HG03280 (cell line): ENCODE data around the gene KLHDC9.
"Not testable (repeated sequence)": the region's sequence is repeated elsewhere in the genome, so short reads cannot be mapped to it uniquely, and the experiment has no call there.

Experiments
- ATAC-seq: cut with Tn5 transposase; IDR thresholded peaks from one replicate; pipeline ENCODE4 v1.9.1; 2021; ENCODE audit warnings: mild to moderate bottlenecking, moderate library complexity; ENCODE audit not compliant: unreplicated experiment

KLHDC9 gene, protein sequence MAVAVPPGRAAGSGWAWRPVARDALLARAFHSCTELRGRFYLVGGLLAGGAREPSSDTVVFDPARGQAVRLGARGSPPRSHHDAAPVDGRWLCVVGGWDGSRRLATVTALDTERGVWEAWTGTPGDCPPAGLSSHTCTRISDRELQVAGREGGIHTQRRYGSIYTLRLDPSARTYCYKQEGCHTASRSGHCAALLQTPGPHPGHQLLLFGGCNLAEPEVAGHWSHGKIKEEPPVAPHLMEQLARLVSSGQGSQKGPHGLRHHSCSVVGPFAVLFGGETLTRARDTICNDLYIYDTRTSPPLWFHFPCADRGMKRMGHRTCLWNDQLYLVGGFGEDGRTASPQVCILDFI

DNA sequence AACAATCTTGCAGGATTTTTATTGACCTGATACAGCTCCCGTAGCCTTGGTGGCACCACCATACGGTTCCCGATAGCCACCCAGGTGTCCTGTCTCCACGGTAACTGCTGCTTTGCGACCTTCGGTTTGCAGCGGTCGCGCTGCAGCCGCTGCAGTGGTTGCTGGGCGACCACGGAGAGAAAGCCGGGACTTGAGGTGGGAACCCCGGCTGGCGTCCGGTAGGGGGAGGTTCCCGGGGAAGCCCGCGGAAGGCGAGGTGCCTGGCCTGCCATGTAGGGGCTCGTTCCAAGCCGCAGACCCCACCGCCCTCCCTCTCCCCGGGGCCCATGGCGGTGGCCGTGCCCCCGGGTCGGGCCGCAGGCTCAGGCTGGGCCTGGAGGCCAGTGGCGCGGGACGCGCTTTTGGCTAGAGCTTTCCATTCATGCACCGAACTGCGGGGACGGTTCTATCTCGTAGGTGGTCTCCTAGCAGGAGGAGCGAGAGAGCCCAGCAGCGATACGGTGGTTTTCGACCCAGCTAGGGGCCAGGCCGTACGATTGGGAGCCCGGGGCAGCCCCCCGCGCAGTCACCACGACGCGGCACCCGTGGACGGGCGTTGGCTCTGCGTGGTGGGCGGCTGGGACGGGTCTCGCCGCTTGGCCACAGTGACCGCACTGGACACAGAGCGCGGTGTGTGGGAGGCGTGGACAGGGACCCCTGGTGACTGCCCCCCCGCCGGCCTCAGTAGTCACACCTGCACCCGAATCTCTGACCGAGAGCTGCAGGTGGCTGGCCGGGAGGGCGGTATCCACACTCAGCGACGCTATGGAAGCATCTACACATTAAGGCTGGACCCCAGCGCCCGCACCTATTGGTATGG lies at the start of gene KLHDC9:
Gene KLHDC9 (plus strand): TSS at position 152 of the 859 bp plus-strand sequence. CDS start 175 bp downstream, at position 327.
- ATAC-seq = peak; percentile 77

DNA sequence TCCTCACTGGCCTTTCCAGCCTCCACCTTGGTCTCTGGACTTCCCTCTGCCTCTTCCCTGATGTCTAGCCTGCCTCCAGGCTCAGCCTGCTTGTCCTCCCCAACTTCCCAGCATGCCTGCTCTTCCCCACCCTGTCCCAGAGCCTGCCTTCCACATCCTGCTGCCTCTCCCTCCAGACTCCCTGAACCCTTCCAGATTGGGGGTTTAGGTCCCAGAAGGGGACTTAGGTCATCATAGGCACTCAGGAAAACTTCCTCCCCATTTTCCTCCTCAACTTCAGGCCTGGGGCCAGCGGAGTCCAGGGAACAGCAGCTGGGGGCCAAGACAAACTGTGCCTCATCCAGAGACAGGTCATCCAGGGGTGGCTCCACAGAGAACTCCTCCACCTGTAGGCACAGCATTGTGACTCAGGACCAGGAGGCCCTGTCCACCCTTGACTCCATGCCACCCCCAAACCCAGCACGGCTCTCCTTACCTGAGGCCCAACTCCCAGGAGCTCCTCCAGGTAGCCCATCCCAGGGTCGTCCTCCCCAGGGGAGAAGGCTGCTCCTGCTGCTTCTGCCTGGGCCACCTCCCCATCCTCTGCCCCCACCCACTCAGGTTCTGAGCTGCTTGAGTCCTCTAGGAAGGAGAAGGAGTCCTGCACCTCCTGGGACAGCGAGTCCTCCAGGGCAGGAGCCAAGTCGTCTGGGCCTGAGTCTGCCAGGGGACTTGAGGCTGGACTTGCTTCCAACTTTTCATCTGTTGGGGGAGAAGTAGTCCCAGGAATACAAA lies 49.0 kb upstream of the KLHDC9 start:
- ATAC-seq = no peak

DNA sequence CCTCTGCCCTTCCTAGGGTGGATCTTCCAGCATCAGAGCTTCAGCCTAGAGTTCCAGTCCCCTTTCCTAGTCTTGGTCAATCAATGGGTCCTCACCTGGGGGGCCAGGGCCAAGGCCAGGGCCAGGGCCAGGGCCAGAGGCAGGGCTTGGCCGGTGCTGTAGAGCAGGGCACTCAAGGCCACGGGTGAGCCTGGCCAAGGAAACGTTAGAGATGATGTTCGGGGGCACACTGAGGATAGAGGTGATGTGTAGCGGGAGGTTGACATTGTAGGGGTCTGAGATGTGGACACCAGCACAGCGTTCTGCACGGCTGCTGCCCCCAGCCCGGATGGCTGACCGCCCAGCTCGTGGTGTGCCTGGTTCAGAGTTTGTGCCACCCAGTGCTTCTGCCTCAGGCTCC lies 46.9 kb upstream of the KLHDC9 start:
- ATAC-seq = no peak

DNA sequence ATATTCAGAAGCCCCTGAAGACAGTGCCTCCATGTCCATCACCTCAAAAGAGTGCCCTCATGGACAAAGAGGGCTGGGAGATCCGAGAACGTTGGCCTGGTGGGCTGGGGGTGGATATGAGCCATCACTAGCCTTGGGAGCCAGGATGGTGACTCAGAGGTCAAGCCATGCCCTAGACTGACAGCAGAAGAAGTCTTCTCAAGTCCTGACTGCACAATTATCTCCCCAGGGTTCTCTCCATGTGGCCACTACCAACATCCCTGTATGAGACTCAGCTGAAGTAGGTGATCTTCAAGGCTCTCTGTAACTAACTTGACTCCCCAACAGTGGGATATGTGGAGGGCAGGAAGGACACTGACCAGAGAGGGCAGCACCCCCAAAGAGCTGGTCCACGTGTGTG lies 45.3 kb upstream of the KLHDC9 start:
- ATAC-seq = no peak

DNA sequence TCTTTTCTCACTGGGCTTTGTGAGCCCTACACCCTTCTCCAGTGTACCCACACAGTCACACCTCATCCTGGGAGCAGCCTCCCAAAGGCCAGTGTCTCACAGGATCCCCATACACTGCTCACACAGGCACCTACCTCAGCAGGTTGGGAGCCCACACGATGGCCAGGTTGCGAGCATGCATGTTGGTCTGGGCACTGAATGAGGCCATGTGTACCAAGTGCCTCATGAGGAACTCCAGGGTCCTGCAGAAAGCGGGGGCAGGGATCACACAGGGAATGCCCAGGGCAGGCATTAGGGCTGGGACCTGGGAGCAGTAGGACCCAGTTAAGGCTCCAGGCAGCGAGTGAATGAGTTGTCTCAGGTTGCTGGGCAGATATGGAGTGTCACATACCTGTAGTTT lies 43.9 kb upstream of the KLHDC9 start:
- ATAC-seq = no peak

DNA sequence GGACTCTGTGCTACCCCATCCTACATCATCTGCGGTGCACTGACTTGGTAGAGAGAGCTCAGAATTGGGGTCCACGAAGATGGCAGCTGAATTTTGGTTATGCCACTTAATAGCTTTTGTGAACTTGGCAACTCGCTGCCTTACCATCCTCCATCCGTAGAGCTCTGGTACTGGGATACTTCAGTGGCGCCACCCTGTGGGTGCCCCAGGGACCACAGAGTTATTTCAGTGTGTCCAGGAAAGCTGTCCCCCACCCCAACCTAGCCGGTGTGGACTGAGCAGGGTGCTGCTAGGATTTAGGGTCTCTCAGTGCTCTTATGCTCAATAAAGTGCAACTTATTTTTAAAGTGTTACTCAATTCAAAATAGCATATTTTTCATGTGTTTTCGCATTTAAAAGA lies 43.4 kb upstream of the KLHDC9 start:
- ATAC-seq = no peak

DNA sequence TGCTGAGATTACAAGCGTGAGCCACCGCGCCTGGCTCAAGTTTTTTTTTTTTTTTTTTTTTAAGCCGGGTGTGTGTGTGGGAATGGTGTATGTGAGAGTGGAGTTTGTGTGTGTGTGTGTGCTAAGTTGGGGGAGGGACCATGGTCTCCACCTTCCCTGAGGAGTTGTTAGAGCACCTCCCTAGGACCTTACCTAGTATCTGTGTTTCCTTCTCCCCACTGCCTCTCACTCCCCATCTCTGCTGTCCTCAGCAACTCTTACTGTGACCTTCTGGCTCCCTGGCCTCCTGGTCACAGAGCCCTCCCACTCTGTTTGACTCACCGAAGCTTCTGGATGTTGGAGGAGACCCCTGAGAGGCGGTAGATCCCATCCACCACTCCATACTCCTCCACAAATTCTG lies 38.9 kb upstream of the KLHDC9 start:
- no peak for ATAC-seq

DNA sequence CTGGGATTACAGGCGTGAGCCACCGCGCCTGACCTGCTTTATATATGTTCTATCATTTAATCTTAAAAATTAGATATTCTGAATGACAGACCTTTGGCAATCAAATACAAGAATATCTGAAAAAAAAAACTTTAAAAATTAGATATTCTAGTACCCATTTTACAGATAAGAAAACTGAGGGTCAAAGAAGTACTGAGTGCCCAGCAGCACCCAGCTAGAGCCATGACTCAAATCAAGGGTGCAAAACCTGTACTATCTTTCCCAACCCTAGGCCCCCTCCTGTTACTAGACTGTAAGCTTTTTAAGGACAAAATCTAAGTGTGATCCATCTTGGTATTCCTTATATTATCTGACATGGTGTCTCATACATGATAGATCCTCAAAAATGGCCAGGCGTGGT lies 36.7 kb upstream of the KLHDC9 start:
- ATAC-seq = no peak

DNA sequence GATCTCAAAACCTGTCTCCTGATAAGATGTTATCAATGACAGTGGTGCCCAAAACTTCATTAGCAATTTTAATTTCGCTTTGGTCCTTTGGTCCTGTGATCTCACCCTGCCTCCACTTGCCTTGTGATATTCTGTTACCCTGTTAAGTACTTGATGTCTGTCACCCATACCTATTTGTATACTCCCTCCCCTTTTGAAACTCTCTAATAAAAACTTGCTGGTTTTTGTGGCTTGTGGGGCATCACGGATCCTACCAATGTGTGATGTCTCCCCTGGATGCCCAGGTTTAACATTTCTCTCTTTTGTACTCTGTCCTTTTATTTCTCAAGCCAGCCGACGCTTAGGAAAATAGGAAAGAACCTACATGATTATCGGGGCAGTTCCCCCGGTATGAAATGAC lies 34.2 kb upstream of the KLHDC9 start:
- not testable (repeated sequence) for ATAC-seq

DNA sequence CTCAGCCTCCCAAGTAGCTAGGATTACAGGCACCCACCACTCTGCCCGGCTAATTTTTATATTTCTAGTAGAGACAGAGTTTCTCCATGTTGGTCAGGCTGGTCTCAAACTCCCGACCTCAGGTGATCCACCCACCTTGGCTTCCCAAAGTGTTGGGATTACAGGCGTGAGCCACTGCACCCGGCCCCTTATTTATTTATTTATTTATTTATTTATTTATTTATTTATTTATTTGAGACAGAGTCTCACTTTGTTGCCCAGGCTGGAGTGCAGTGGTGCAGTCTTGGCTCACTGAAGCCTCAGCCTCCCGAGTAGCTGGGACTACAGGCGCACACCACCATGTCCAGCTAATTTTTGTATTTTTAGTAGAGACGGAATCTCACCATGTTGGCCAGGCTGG lies 32.5 kb upstream of the KLHDC9 start:
- not testable (repeated sequence) for ATAC-seq

DNA sequence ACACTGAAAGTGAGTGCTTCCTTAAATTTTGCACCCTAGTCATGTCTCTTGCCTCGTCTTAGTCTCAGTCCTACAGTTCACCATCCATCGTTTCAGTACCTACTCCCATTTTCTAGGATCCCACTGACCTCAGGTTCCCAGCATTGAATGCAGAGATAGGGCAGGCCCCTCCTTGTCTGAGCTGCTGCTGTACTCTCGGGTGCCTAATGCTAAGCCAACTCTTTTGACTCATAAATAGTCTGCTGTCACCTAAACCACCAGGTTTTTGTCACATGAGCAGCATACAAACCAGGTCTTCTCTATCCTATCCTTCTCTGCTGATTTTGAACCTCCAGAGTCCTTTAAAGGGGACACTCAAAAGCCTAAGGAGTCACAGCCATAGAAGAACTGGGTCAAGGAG lies 31.5 kb upstream of the KLHDC9 start:
- no peak for ATAC-seq

DNA sequence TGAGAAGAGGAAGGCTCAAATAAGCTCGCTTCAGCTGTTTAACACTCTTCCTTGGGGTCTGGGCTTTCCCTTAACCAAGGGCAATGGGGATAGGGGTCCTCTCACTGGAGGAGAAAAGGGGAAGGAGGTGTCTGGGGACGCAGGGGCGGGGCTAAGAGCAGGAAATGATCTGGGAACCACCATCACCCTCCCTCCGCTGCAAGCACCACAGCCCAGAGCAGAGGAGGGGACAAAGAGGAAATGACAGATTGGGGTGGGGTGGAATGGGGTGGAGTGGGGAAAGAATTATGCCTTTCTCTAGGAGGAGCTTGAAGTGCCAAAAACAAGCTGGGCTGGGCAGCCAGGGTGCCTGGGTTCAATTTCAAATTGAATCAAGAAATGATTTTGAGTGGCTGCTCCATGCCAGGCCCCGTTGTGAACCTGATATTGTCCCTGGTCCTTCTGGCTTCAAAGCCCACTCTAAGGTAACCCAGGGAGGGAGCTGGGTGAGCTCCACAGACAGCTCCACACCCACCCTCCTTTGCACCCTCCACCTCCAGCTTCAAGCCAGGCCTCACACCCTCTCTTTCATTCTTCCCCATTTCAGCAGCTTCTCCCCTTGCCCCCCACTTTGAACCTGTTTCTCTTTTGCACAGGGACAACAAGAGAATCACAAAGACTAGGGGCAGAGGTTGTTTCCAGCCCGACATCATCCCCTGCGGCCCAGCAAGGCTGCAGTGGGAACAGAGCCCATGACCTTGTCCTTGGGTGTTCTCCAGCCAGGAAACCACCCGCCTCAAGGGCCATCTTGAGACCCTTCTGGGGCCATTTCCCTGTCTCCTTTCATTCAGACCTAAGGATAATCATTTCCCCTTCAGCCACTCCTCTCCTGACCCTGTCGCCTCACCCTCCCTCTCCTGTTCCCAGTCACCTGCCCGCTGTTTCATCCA lies 29.6 kb upstream of the KLHDC9 start:
- ATAC-seq = peak; percentile 45

DNA sequence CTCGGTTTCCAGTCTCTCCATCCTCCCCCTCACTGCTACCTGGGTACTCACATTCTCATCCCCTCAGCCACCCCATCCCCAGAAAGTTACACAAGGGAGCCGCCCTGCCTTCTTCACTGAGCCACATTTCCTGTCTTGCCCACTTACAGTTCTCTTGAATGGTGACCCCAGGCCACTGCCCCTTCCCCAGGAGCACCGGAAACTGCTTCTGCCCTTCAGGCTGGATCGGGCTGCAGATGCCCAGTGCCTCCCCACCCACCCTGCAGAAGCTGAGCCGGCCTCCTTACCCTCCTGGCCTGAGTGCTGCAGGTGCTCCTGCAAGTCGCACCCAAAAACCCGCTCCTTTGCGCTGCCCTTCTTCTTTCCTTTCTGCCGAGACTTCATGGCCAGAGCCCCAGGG lies 28.9 kb upstream of the KLHDC9 start:
- ATAC-seq = no peak

DNA sequence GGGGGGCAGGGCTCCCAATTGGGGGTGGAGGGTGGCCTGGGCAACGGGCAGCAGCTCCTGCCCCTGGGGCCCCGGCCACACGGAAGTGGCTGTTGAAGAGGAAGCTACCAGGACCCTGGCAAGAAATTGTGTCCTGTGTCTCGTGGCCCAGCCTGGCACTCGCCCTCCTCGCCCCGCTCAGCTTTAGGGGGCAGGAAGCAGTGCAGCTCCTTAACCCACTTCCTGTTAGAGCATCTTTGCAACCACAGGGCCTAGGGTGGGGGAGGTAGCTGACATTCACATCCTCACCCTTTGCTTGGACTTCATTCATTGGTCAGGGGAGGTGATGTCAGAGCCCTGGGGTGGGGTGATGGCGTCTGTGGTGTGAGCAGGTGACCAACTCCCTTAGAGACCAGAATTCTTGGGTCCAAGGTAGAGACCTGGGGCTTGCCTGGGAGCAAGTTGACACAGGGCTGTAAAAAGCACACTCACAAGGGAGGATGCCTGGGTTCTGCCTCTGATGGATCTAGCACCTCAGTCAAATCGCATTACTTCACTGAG lies 28.4 kb upstream of the KLHDC9 start, which contains the start of gene ARHGAP30:
Gene ARHGAP30 (minus strand): TSS at position 161 of the 540 bp plus-strand sequence. CDS start 267 bp downstream, outside the sequence.
- ATAC-seq = peak; percentile 91

DNA sequence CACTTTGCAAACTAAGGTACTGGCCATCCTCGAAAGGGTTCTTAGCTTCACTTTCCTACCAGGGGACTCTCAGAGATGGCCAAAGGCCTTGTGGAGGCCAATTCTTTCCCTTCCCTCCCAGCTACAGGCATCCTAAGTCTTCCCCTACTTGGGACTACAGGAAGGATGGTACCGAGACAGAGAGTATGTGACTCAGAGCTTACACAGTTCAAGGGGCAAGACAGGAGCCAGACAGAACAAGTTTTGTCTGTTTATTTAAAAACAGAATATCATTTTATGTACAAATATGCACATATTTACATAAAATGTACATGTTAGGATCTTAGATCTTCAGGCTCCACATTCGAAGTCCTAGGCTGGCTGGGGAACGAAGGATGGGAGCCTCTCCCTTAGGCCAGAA lies 27.4 kb upstream of the KLHDC9 start:
- ATAC-seq = no peak

DNA sequence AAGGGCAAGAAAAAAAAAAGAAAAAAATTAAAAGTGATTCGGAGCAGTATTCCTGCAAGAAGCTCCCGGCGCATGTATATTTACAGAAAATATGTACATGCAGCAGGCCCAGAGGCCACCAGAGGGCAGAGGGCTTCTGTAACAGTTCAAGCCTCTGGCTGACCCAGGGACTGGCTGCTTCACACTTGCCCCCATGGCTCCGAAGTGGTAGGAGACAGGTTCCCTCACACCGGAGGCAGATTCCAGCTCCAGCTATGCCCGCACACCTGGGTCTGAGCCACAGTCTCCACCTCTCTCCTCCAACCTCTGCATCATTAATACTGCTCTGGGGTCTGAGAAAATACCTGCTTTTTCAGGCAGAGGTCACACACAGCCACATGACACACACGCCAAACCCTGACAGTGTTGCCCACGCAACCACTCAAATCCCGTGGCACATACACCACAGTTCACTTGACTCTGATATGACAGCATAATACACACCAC lies 26.2 kb upstream of the KLHDC9 start:
- no peak for ATAC-seq

DNA sequence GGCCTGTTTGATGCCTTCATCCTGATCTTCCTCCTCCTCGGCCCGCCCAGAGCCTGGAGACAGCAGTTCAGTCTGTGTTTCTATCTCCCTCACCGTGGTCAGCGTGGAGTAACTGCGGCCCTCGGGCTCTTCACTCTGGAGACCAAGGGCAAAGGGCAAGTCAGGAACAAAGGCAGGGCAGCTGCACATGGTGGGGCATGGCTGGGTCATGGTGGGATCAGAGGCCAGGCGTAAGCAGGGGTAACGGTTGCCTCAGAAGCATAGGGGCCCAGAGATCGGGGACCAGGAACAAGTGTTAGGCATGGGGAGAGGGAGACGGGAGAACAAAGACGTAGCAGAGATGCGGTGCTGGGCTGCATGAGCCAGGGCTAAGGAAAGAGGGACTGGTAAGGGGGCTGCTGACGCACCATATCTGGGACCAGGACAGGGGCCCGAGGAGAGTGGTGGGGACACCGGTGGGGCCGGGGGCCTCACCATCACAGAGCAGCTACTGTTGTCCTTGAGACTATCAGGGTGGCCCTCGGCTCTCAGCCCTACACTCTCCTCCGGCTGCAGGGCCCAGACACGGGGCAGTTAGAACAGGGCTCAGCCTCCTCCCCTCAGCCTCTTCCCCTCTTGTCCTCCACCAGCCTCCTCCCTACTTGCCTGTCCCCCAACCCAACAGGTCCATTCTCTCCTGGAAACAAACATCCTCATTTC lies 25.3 kb upstream of the KLHDC9 start:
- ATAC-seq = no peak

DNA sequence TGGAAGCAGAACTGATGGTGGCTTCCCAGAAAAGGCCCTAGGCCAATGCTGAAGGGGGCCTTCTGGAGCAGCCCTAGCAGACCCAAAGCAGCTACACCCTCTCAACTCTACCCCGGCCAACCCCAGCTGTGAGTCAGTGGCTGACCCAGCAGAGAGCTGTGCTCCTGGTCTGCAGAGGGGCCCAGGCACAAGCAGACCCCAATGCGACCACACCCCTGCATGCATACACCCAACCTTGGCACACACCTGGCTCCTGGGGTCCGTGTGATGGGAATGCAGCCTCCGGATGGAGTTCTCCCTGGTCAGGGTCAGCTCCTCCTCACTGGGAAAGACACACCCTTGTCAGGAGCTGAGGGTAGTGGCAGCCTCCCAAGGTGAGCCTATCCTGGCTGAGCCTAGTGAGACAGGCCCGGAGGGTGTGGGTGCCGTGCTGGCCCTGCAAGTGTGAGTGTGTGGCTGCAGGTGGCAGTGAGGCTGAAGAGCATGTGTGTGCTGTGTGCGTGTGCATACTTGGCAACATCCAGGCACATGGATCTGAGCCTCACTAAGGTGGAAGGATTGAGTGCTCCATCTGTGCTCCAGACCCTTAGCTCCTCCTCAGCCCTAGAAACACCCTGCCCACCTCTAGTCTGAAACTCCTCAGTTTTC lies 24.6 kb upstream of the KLHDC9 start:
- no peak for ATAC-seq
